ENCODE measurements around the gene RCN2.

DNA sequence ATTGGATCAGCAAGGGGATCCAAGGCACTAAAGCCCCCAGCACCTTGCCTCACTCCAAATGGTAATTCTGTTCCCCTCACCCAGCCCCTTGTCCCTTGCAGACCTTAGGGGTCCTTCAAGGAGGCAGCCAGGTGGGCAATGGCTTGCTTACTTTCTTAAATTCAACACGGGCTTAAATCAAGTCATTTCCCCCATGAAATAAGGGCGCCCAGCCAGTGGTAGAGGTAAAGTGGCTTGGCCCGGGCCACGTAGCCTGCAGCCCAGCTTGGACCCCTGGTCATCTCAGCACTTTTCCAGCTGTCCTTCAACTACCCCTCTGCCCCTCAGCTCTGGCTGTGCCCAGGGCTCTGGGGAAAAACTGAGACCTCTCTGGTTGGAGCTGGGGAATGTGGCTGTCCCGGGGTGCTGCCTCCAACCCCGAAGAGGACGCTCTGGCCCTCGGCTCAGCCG lies 64.6 kb downstream of the RCN2 start:
- TF ChIP-seq, protein P1, sequence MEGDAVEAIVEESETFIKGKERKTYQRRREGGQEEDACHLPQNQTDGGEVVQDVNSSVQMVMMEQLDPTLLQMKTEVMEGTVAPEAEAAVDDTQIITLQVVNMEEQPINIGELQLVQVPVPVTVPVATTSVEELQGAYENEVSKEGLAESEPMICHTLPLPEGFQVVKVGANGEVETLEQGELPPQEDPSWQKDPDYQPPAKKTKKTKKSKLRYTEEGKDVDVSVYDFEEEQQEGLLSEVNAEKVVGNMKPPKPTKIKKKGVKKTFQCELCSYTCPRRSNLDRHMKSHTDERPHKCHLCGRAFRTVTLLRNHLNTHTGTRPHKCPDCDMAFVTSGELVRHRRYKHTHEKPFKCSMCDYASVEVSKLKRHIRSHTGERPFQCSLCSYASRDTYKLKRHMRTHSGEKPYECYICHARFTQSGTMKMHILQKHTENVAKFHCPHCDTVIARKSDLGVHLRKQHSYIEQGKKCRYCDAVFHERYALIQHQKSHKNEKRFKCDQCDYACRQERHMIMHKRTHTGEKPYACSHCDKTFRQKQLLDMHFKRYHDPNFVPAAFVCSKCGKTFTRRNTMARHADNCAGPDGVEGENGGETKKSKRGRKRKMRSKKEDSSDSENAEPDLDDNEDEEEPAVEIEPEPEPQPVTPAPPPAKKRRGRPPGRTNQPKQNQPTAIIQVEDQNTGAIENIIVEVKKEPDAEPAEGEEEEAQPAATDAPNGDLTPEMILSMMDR (IDR thresholded peaks at IDR 0.05; ENCODE audit: poor library complexity): no peak
- TF ChIP-seq EZH2 (IDR thresholded peaks at IDR 0.05; ENCODE audit: borderline replicate concordance): no peak
- no peak for TF ChIP-seq EZH2phosphoT487 (IDR thresholded peaks at IDR 0.05; ENCODE audit: low read depth, severe bottlenecking, unreplicated experiment)
